ENCODE results near the gene OR1E2.

OR1E2 gene

DNA sequence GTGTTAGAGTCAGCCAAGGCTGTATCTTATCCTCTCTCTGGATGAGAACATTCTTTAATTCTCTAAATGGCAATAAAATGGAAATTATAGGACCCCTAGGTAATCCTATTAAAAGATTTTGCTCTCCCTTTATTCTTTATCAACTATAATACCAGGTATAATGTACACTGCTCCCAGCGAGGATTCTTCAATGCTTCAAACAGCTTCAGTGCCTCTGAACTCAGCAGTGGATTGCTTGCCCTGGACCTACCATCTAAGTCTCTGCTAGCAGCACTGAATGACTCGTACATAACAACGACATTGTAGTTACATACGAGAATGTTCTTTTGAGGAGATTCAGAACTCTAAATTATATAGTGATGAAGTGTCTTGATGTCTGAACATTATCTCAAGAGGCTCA lies 43.9 kb downstream of the OR1E2 start:
- no peak for DNase-seq

GRCh38 chr17:3385869-3386816 lies 47.5 kb downstream of the OR1E2 start, which contains the start of gene OR3A2:
Gene OR3A2 (minus strand): TSS chr17:3386308.
- no peak for DNase-seq

Data from NCI-H1092 (cell line).